NOMO-1 treated with dmso at 0.1 percent for 144 hours (cell line): ENCODE measurements around the gene TBX2.
"Not testable (repeated sequence)": the region's sequence is repeated elsewhere in the genome, so short reads cannot be mapped to it uniquely, and the experiment has no call there.

Experiments used
- DNase-seq: peaks from one replicate; lab custom pipeline; 2025; ENCODE audit not compliant: unreplicated experiment; lab: John Stamatoyannopoulos, UW

TBX2 gene

GRCh38 chr17:61399131-61400065, at the start of gene TBX2:
TSS of gene TBX2 (plus strand) at chr17:61399843. CDS start at chr17:61400177, 334 bp downstream.
- no peak for DNase-seq

- DNase-seq: no peak
Measured at GRCh38 chr17:61351745-61352407, 47.8 kb upstream of the TBX2 start.

GRCh38 chr17:61352408-61352770, 47.3 kb upstream of the TBX2 start:
- DNase-seq: no peak

GRCh38 chr17:61352781-61353491, 46.7 kb upstream of the TBX2 start:
- no peak for DNase-seq

- DNase-seq: no peak
Measured at GRCh38 chr17:61353615-61354014, 46.0 kb upstream of the TBX2 start.

- DNase-seq: no peak
Measured at GRCh38 chr17:61354895-61355874, 44.5 kb upstream of the TBX2 start.

- DNase-seq: not testable (repeated sequence)
Measured at GRCh38 chr17:61357061-61357460, 42.6 kb upstream of the TBX2 start.

GRCh38 chr17:61359513-61359912, 40.1 kb upstream of the TBX2 start:
- not testable (repeated sequence) for DNase-seq

- no peak for DNase-seq
Measured at GRCh38 chr17:61360318-61360943, 39.2 kb upstream of the TBX2 start.

GRCh38 chr17:61361084-61361483, 38.6 kb upstream of the TBX2 start:
- no peak for DNase-seq

GRCh38 chr17:61362396-61362795, 37.2 kb upstream of the TBX2 start:
- no peak for DNase-seq

GRCh38 chr17:61362852-61363600, 36.6 kb upstream of the TBX2 start:
- no peak for DNase-seq

GRCh38 chr17:61363601-61364462, 35.8 kb upstream of the TBX2 start:
- DNase-seq: no peak

- DNase-seq: no peak
Measured at GRCh38 chr17:61364463-61364846, 35.2 kb upstream of the TBX2 start.

- no peak for DNase-seq
Measured at GRCh38 chr17:61366076-61366714, 33.4 kb upstream of the TBX2 start.

GRCh38 chr17:61366715-61367413, 32.8 kb upstream of the TBX2 start:
- no peak for DNase-seq
